K562 (cell line): ENCODE results near the gene RNF215. TPM values are rescaled to one million over a fixed set of nuclear protein-coding genes. Genes with fewer than 3 reads are reported as not detected.

ENCODE experiments used
- ATAC-seq: fragments of 200-7000 bp; cut with Tn5 transposase; 3 replicates; pipeline ENCODE4 v1.9.1; 2020; ENCODE audit warnings: moderate library complexity
- BruUV-seq: library from RNA; stranded (reverse); fragments of 400-500 nt; replicated peaks from 2 replicates; lab custom pipeline; 2021; lab: Mats Ljungman, UMichigan
- CTCF ChIA-PET: fragments of 300-600 bp; formaldehyde crosslinking; extraction: SDS; loops from one replicate; lab custom pipeline; 2021; ENCODE audit warnings: low intra/inter-chr PET ratio; lab: Yijun Ruan, JAX
- POLR2A ChIA-PET: fragments of 300-600, 350-650 bp; sonication (Branson Sonifier 250); formaldehyde crosslinking; extraction: SDS; loops from one replicate; lab custom pipeline; 2021; ENCODE audit warnings: antibody characterized with exemption, inconsistent platforms; lab: Yijun Ruan, JAX
- DNase-seq, 4 experiments: peaks; one replicate each; pipeline versions ENCODE4 v3.0.0 to v3.0.0-alpha.2; 2011 to 2018; ENCODE audit warnings: low spot score in 3 of 4, mixed read lengths in 3 of 4; ENCODE audit errors: extremely low read depth in 1 of 4
- FAIRE-seq: peaks from 2 replicates; lab custom pipeline; 2011; peaks lifted over from hg19 to GRCh38; lab: Jason Lieb, UNC
- H2AFZ ChIP-seq: 2 replicates; pipeline ENCODE4 v1.6.0; 2011; ENCODE audit warnings: low read depth, low read length, control low read depth, inconsistent platforms
- H3K27ac ChIP-seq: fragments of 200-600 bp; 3 replicates; pipeline ENCODE4 v1.8.0; 2011; ENCODE audit warnings: low read depth, mild to moderate bottlenecking, control low read depth, inconsistent platforms, low read length, moderate library complexity, mixed read lengths; ENCODE audit errors: extremely low read depth
- H3K27me3 ChIP-seq, 2 experiments: fragments of 300-600 bp in 1 of 2; 2 replicates in 1 of 2; 3 replicates in 1 of 2; pipeline versions ENCODE4 v1.6.0 to v1.8.0; 2011; ENCODE audit warnings: inconsistent platforms in 2 of 2, low read length in 2 of 2, mild to moderate bottlenecking in 1 of 2, mixed read lengths in 1 of 2, moderate library complexity in 1 of 2; ENCODE audit not compliant: control insufficient read depth in 2 of 2, insufficient read depth in 2 of 2
- H3K36me3 ChIP-seq: fragments of 300-600 bp; 3 replicates; pipeline ENCODE4 v1.8.0; 2011; ENCODE audit warnings: mild to moderate bottlenecking, low read length, inconsistent platforms; ENCODE audit not compliant: control insufficient read depth, insufficient read depth
- H3K4me1 ChIP-seq, 2 experiments: fragments of 200-600 bp in 1 of 2; replicated peaks in 1 of 2; 2 replicates in 1 of 2; 3 replicates in 1 of 2; pipeline versions ENCODE4 v1.5.1 to v1.8.0; 2011; ENCODE audit warnings: inconsistent platforms in 2 of 2, low read length in 2 of 2, mild to moderate bottlenecking in 1 of 2, mixed read lengths in 1 of 2, moderate library complexity in 1 of 2; ENCODE audit not compliant: control insufficient read depth in 2 of 2, insufficient read depth in 2 of 2
- H3K4me2 ChIP-seq: 2 replicates; pipeline ENCODE4 v1.6.1; 2011; ENCODE audit warnings: low read length, control low read depth, inconsistent platforms, mixed read lengths; ENCODE audit not compliant: insufficient read depth
- H3K4me3 ChIP-seq: fragments of 200-600 bp; sonication (generic), shearing (Covaris generic); 2 replicates; pipeline ENCODE4 v1.5.1; 2016; ENCODE audit warnings: control low read depth, inconsistent platforms
- H3K79me2 ChIP-seq: fragments of 200-600 bp; 3 replicates; pipeline ENCODE4 v1.8.0; 2011; ENCODE audit warnings: low read length, inconsistent platforms; ENCODE audit not compliant: control insufficient read depth, insufficient read depth
- H3K9ac ChIP-seq, 2 experiments: 2 replicates each; pipeline versions ENCODE4 v1.6.0 to v1.6.1; 2011; ENCODE audit warnings: low read depth in 2 of 2, low read length in 2 of 2, control low read depth in 1 of 2, inconsistent platforms in 1 of 2, mild to moderate bottlenecking in 1 of 2, mixed read lengths in 1 of 2; ENCODE audit not compliant: insufficient read depth in 1 of 2
- H3K9me1 ChIP-seq: one replicate; pipeline ENCODE4 v1.6.0; 2011; ENCODE audit warnings: inconsistent platforms, mild to moderate bottlenecking, low read length, moderate library complexity; ENCODE audit not compliant: control insufficient read depth, insufficient read depth
- H3K9me3 ChIP-seq: replicated peaks from 2 replicates; pipeline ENCODE4 v1.5.1; 2011; ENCODE audit warnings: low read depth, low read length, inconsistent platforms; ENCODE audit not compliant: control insufficient read depth, insufficient read depth
- H4K20me1 ChIP-seq: replicated peaks from 2 replicates; pipeline ENCODE4 v1.6.1; 2011; ENCODE audit warnings: low read length, inconsistent platforms, mixed read lengths; ENCODE audit not compliant: control insufficient read depth, insufficient read depth
- CUX1 ChIP-seq: fragments of 200-800 bp; sonication (Bioruptor generic); IDR thresholded peaks from 2 replicates; pipeline ENCODE4 v1.6.1; 2016; ENCODE audit warnings: missing genetic modification characterization, missing compliant biosample characterization
- ESRRA ChIP-seq: fragments of 450-650 bp; IDR thresholded peaks from 2 replicates; pipeline ENCODE4 v1.6.1; 2014; ENCODE audit warnings: low read depth, mild to moderate bottlenecking, moderate library complexity, borderline replicate concordance
- ZKSCAN3 ChIP-seq: fragments of 250-450 bp; sonication (Bioruptor Pico); IDR thresholded peaks from 2 replicates; pipeline ENCODE4 v1.4.0; 2020
- ZNF609 ChIP-seq: sonication (generic); formaldehyde crosslinking; IDR thresholded peaks from 2 replicates; pipeline ENCODE4 v1.8.1; 2023; ENCODE audit warnings: missing genetic modification reagents, mild to moderate bottlenecking, borderline replicate concordance
- ZNF699 ChIP-seq: fragments of 250-450 bp; sonication (Bioruptor Pico); IDR thresholded peaks from 2 replicates; pipeline ENCODE4 v1.8.0; 2021; ENCODE audit warnings: mild to moderate bottlenecking, moderate library complexity; ENCODE audit not compliant: insufficient replicate concordance
- WGBS: fragments of 100-300 bp; shearing (Covaris generic); methylation state at CpG from one replicate; pipeline ENCODE4 v1.1.6; 2016; ENCODE audit warnings: low coverage, mixed read lengths; ENCODE audit not compliant: insufficient coverage; ENCODE audit errors: missing lambda C conversion rate; 5-methylcytosine and 5-hydroxymethylcytosine counted together
- in situ Hi-C: fragments of 300-500 bp; cut with MboI; formaldehyde crosslinking; loops from 4 replicates; pipeline ENCODE4 v1.15.0; 2018; ENCODE audit warnings: inconsistent platforms, mixed read lengths
- intact Hi-C: fragments of 100-400 bp; cut with micrococcal nuclease; formaldehyde crosslinking; loops from 2 replicates; pipeline ENCODE4 v1.14.2; 2022
- polyA plus RNA-seq, 8 experiments: library from polyadenylated mRNA; depleted of rRNA in 4 of 8; stranded (reverse) in 5 of 8; unstranded in 3 of 8; fragments of >200 nt; fragmentation: Nextera tagmentation in 2 of 8; fragmentation: Illumina TruSeq in 1 of 8; extraction: Ambion mirVana in 2 of 8; extraction: Trizol in 1 of 8; gene quantifications; 2 replicates each; pipeline versions ENCODE4 v1.2.1 to v1.2.3, GENCODE V29; 2011 to 2014; ENCODE audit warnings: inconsistent platforms in 1 of 8, missing spikeins in 1 of 8
- total RNA-seq, 7 experiments: library from RNA; depleted of rRNA in 6 of 7; stranded (reverse); fragments of >200 nt in 6 of 7; fragmentation: Illumina TruSeq in 2 of 7; extraction: Trizol in 2 of 7; gene quantifications; 2 replicates each; pipeline versions ENCODE4 v1.2.1 to v1.2.3, GENCODE V29; 2011 to 2021; ENCODE audit warnings: low replicate concordance in 1 of 7
- TF ChIP-seq, protein P1 (sequence below): fragments of 450-650 bp; IDR thresholded peaks from 2 replicates; pipeline ENCODE4 v1.6.1; 2017; ENCODE audit warnings: antibody characterized with exemption, mild to moderate bottlenecking

Gene RNF215
- total and polyA plus RNA-seq, 9 of the 15 experiments (the other 6 are each of a cell fraction or from before 2014, with no cell fraction given): 0.08 to 9.8 (median 2.7) TPM

DNA sequence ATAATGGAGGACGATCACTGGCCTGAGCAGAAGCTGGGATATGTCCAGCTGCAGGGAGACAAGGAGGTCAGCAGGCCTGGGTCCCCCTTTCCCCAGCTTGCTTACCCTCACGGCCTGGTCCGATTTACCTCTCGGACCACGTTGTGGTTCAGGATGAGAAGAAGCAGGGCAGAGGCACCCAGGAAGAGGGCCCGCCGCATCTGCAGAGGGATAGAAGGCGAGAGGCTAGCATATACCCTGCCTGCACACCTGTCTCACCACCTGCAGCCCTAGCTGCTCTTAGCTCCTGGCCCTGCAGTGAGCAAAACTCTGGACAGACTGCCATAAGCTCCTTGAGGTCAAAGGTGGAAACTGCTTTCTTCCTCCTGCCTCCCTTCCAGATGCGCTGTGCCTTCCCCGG, 1.3 kb downstream of the RNF215 start:
- Histone ChIP-seq H3K27ac (no peak overlapping the region), H3K9ac (no peak overlapping the region), H3K27me3 (no peaks in the 10 kb centered on the region), H3K4me3 (no peak overlapping the region), H3K9me3 (peaks cover 7% of the 10 kb centered on the region; the same call in 1 of the 2 replicates), H3K9me1 (no peaks in the 10 kb centered on the region), H3K79me2 (no peaks in the 10 kb centered on the region), H4K20me1 (no peaks in the 10 kb centered on the region), H3K4me1 (peaks cover 5 to 22% of the 10 kb centered on the region in 2 experiments; a peak in 4 of 5 replicates), H3K36me3 (no peaks in the 10 kb centered on the region), H3K4me2 (no peak overlapping the region), H2AFZ (no peak overlapping the region)
- CTCF ChIA-PET: interaction anchor here (2.0 kb wide), 1 partner anchor 123 kb away, joined by 16 read pairs; no protein-coding TSS in a partner anchor
- no peak for DNase-seq
- 87% methylated on average over 7 of the region's 10 CpGs for WGBS
- in situ Hi-C loops (loop anchor here (25.0 kb wide), 1 partner anchor 274 kb away; no protein-coding TSS in a partner anchor), intact Hi-C loops (loop anchor here (5.0 kb wide), 1 partner anchor 279 kb away; no protein-coding TSS in a partner anchor)
- no peak for FAIRE-seq
- BruUV-seq: no TSS peak
- ATAC-seq: no peak
- POLR2A ChIA-PET: interaction anchor here (0.7 to 1.1 kb wide), 3 partner anchors 10 to 80 kb away, joined by 3 to 4 read pairs (median 3); partner anchors contain the start of genes CCDC157 and SF3A1
- TF ChIP-seq ZNF699 (CRISPR knock-in tag) (no peak), ZNF609 (no peak), ZKSCAN3 (CRISPR knock-in tag) (no peak), ESRRA (no peak), CUX1 (CRISPR knock-in tag) (no peak)
- TF ChIP-seq, protein P1, sequence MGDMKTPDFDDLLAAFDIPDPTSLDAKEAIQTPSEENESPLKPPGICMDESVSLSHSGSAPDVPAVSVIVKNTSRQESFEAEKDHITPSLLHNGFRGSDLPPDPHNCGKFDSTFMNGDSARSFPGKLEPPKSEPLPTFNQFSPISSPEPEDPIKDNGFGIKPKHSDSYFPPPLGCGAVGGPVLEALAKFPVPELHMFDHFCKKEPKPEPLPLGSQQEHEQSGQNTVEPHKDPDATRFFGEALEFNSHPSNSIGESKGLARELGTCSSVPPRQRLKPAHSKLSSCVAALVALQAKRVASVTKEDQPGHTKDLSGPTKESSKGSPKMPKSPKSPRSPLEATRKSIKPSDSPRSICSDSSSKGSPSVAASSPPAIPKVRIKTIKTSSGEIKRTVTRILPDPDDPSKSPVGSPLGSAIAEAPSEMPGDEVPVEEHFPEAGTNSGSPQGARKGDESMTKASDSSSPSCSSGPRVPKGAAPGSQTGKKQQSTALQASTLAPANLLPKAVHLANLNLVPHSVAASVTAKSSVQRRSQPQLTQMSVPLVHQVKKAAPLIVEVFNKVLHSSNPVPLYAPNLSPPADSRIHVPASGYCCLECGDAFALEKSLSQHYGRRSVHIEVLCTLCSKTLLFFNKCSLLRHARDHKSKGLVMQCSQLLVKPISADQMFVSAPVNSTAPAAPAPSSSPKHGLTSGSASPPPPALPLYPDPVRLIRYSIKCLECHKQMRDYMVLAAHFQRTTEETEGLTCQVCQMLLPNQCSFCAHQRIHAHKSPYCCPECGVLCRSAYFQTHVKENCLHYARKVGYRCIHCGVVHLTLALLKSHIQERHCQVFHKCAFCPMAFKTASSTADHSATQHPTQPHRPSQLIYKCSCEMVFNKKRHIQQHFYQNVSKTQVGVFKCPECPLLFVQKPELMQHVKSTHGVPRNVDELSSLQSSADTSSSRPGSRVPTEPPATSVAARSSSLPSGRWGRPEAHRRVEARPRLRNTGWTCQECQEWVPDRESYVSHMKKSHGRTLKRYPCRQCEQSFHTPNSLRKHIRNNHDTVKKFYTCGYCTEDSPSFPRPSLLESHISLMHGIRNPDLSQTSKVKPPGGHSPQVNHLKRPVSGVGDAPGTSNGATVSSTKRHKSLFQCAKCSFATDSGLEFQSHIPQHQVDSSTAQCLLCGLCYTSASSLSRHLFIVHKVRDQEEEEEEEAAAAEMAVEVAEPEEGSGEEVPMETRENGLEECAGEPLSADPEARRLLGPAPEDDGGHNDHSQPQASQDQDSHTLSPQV: no peak
